Activated CD4-positive, alpha-beta T cell treated with anti-CD3 and anti-CD28 coated beads for 48 hours (primary cell): ENCODE measurements around the gene DIP2C.
"Not testable (repeated sequence)": the region's sequence is repeated elsewhere in the genome, so short reads cannot be mapped to it uniquely, and the experiment has no call there.

Experiments used
- DNase-seq: peaks from one replicate; pipeline ENCODE4 v3.0.0-alpha.2; 2020

The DIP2C gene

DNA sequence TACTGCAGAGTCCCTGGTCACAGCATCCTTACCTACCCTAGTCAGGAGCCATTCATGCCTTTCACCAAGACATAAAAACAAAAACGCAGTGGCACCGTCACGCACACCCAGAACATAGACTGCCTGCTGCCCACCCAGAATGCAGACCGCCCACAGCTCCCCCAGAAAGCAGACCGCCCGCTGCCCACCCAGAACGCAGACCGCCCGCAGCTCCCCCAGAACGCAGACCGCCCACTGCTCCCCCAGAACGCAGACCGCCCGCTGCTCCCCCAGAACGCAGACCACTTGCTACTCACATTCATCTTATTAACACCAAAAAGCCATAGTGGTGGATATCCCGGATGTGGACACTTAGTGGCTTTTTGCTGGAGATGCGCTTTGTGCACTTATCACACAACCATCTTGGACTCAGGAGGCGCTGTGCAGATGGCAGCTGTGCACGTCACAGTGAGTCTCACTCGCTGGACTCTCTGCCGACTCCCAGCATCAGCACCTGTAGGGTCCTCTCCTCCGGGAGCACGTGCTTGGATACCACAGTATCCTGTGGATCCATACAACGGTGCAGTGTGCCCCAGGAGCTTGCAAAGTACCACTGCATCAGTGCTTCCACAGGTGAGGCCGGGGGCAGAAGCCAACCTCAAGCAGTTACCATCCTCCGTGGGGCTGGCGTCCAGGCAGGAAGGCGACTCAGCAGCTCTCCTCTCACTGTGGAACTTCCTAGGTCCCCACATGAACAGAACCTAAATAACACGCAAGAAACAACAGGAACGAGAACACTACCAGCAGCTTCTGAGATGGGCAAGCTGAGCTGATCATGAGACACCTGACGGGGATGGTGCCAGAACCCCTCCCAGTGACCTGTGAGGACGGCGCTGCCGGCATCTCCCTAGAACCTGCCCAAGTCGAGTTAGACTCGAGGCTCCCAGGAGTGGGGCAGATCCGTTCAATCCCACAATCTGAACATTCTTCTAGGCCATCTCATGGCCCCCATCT is 161.0 kb downstream of the DIP2C start:
- no peak for DNase-seq

DNA sequence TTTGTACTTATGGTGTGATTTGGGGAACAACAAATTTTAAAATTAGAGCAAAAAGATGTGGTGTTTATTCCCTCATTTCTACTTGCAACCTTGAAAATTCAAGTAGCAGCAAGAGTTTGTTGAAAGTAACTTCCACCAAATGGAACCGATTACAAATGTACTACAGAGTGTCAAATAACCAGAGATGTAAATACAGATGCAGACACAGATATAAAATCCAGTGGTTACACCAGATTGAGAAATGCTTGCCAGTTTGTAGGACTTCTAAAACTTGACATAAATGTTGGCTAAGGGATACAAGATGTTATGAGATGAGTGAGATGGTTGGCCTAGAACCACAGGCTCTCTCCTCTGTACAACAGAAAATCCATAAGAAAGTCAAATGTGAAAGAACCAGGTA is 162.1 kb downstream of the DIP2C start:
- DNase-seq = no peak

DNA sequence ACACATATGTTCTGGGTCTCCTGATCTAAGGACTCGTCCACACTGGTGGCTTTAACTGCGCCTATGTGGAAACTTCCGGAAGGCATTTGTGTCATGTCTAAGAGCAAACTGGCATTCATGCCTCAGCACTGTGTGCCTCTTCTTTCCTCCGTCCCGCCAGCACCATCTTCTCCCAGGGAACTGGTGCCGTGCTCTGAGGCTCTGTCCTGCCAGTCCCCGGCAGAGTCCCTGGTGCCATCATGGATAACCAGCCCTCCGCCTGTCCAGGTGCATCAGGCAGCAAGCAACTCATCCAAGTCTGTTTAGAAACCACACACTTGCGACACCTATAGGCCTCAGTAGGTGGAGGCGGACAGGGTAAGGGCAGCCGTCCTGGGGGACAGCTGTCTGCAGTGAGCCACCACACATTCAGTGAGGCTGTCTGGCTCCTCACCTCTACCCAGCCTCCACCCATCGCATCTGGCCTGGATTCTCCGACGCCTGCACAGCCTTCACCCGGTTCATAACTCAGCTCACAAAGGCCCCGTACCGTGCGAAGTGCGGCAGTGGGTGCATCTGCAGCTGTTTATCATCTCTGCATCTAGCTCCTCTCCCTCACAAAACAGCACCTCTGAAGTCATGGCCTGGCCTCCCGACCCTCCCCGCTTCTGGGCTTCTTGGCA is 162.7 kb downstream of the DIP2C start:
- DNase-seq = no peak

DNA sequence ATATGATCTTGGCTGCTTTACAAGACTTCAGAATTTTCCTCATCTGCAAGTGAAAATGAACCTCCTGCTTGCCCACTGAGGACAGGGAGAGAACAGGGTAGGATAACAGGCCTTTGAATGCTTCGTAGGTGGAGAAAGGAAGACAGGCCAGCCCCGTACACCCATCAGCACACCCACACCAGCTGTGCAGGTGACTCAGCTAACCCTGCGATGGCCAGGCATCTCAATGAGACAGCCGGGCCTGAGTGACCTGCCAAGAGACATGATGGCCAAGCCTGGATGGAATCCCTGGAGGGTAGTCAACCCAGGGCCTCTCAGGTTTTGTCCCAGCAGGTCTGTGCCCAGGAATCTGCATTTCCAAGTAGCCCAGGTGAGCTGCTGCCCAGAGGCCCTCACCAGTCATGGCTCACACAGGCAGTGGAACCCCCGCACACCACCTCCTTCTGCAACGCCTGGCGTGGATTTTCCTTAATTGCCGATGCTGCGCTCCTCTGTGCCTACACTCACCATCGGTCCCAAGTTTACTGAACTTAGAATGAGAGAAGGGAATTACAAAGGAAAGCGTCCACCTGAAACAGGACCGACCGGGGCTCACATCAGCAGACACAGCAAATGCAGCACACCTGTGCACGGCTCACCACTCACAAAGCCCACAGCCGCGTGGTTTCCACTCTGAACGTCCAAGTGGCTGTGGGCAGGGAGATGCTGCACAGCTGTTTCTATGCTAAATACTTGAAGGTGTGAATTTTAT is 163.7 kb downstream of the DIP2C start:
- DNase-seq = no peak

DNA sequence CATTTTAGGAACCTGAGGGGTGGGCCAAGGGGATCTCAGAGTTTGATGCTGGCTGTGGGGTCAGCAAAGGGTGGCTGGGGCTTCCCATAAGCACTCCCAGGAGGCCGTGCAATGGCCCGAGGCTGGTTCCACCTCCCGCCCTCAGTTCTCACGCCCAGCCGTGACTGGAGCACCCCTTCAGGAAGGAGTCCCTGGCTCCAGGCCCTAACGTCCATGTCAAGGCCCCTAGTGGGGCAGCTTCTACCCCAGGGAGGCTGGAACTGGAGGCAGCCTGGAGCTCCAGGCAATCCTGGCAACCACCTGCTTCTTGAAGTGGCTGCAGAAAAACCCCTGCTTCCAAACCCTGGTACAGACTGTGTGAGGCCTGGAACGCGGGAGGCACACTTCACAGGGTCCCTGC is 165.5 kb downstream of the DIP2C start:
- no peak for DNase-seq

DNA sequence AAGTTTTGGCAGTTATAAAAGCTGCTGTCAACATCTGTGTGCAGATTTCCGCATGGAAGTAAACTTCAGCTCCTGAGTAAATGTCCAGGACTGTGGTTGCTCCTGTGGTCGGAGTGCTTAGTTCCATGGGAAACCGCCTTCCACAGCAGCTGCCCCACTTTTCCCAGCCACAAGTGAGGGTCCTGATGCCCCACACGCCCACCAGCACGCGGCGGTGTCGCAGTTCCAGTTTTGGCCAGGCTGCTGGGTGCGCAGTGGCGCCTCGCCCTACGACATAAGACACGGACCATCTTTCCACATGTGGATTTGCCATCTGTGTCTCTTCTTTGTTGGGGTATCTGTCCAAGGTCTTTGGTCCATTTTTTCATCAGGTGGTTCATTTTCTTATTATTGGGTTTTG is 167.1 kb downstream of the DIP2C start:
- no peak for DNase-seq

DNA sequence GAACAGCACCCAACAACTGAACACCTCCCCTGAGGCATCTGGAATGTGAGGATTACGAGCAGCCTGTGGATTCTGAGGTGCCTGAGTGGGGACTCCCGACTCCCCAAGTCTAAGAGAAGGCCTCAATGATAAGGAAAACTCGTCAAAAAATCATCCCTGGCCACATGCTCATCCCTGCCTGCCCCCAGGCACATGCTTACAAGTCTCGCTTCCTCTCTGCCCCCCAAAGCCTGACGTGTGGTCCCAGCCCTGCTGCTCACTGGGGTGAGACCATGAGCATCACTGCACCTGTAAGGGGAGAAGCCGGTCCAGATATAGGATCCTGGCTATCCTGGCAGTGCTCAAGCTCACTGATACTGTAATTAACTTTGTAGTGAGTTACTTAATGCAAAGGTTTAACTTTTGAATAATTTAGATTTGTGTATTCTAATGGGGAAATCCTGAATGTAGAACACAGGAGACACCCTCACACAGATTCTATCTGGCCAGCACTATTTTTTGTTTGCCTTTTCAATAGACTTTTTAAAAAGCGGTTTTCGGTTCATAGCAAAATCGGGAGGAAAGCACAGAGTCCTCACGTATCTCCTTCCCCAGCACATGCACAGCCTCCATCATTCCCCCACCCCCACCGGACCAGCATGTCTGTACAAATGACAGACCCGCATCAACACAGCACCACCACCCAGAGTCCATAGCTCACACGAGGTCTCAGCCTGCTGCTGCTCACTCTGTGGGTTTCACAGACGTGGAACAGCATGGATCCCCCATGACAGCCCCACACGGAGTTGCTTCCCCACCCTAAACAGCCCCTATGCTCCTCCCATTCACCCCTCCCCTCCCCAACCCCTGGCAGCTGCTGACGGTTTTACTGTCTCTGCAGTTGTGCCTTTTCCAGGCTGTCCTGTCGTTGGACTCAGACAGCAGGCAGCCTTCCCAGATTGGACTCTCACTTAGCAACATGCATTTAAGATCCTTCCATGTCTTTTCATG is 167.9 kb downstream of the DIP2C start:
- DNase-seq = no peak

DNA sequence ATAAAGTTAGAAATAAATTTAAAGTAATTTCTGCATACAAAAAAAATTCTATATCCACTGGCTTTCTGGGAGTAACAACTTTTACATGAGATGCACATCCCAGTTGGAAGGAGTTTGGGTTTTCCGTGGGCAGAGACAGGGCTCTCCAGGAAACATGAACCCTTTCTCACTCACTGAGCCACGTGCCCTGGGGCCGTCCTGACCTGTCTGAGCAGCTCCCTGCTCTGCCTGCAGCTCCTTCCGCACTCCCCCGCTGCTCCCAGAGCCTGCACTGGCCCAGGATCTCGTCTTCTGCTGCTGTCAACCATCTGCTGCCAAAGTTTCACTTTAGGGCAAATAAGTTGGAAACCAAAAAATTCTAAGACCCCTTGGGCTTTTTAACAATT is 169.1 kb downstream of the DIP2C start:
- no peak for DNase-seq

DNA sequence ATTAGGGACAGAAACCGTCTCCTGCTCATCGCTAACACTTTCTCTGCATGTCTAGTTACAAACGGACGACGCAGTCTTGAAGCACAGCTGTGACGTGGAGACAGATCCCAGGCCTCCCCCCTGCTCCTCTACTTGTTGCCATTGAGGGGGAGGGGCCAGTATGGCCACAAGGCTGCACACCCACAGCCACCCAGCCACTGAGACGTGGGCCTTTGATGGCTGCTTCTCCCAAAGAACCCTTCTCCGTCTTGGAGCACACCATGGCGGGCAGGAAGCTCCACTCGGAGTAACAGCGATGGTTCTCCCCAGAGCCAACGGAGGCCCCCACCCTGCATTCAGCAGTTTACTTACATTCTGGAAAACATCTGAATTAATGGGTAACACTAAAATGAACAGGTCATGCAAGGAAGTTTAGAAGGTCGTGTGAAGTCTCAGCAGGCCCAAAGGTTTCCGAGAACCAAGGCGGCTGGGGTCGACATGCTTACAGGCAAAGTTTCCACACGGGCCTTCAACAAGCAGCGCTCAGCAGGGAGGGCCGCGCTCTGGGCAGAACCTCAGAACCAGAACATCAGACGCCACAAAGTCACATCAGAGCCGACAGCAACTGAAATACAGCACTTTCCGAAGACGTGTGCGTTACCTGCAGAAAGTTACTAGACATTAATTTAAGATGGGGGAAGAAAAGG is 169.6 kb downstream of the DIP2C start:
- no peak for DNase-seq

DNA sequence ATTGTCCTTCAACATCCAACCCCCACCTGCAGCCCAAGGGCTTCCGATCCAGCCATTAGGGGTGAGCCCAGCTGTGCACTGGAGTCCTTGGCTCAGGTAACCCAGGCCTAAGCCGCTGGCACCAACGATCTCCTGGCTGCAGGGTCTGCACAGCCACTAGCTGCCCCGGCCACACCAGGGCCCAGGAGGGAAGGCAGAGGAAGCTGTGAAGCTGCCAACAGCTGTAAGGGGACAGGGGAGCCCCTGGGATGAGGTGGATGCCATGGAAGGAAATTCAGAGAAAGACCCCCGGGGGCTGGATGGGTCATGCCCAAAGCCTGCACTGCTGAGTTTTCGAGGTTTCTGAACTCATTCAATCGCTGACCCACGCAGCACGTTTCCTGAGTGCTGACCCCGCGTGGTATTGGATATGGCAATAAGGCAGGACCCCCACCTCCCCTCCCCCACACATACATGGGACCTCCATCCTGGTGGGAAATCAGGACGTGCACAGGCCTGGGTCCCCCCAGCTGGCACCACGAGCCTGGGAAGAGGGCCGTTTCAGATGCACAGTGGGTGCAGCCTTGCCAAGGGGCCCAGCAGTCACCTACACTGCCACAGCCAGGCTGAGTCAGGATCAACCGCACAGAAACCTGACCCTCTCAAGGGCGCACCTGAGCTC is 170.3 kb downstream of the DIP2C start:
- no peak for DNase-seq

DNA sequence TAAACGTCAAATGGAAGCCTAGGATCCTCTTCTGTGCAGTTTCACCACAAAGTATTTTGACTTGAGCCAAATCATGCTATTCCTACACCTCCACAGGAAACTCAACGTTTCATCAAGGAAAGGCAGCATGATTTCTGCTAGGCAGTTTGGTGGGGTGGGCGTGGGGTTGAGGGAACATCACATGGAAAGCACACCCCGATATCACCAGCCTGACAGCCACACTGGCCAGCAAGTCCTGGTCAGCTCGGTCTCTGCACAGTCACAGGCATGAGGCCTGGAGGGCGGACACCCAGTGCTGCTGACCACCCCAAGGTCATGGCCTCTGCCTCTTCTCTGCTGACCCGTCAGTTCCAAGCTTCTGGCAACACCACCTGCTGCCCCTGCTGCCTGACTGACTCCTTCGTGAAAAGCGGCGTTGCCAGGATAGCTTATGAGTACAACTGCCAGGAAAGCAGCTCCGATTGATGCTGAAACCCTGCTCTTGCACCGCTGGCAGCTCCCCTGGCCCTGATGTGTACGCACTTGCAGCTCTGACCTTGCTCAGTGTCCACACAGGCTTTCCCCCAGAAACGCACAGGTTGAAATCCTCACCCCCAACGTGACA is 171.5 kb downstream of the DIP2C start:
- no peak for DNase-seq

DNA sequence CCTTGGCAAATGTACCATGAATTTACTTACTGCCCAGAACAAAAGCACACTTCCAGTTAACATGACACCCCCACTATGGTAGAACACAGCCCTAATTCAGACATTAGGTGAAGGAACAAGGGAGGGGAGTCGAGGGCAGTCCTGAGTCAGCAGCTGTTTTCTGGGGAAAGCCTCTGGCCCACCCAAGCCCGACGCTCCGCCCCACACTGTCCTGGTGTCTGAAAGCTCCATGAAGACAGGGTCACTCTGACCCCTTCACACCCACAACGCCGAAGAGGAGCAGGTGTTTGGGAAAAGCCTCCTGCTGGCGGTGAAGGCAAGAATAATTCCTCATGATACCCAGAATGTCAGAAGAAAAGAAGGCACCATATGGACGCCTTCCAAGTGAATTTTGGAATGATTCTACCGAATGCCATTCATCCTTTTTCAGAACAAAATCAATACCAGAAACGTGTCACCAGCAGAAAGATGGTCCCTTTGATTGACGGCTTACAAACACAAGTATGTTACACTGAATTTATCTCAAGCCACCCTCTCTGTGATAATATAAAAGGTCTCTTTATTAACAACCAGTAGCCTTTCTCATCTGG is 172.1 kb downstream of the DIP2C start:
- DNase-seq = no peak

DNA sequence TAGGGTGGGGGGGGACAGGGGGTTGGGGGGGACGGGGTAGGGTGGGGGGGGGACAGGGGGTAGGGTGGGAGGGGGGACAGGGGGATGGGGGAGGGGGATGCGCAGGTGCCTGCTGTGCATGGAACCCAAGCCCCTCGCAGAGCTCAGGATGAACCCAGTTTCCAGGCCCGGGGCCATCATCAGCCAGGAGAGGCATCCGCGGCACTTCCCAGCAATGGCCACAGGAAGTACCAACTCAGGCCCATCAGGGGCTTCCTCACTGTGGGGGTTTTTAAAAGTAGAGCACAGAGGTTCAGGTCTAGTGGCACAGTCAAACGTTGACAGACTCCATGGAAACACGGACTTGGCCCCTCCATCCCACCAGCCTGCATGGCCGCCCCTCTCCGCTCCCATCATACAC is 172.7 kb downstream of the DIP2C start:
- no peak for DNase-seq

DNA sequence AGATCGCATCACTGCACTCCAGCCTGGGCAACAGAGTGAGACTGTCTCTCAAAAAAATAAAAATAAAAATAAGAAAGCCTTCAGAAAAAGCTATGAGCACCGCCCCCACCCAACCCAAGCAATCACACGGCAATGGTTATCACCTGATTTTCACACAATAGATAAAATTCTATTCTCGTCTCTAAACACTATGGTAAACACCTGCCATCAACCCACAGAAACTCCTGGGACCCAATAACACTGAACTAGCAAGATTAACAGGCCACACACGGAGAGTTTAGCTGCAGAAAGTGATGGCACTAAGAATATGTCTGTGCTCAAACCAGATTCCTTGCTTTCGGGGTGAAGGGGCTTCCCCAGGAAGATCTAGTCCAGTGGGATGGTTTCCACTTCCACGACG is 173.8 kb downstream of the DIP2C start:
- no peak for DNase-seq

DNA sequence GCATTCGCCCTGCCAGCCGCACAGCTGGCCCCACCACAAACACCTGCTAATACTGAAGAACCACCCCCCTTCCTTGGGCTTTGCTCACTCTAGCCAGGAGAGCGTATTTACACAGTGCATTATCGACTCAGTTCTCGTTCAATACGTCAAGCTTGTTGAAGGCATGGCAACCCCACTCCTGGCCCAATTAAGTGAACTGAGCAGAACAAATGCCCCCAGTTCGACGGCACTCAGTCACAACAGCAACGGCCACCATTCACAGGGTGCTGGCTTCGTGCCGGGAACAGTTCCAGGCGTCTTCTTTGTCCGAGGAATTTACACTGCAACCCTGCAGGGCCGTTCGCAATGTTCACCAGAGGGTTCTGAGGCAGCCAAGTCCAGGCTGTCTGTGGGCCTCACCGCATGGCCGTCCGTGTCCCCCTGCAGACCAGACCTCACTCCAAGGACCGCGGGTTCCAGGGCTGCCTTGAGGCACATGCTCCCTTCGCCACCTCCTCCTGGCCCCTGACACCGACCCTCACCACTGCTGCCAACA is 175.3 kb downstream of the DIP2C start:
- DNase-seq = no peak

DNA sequence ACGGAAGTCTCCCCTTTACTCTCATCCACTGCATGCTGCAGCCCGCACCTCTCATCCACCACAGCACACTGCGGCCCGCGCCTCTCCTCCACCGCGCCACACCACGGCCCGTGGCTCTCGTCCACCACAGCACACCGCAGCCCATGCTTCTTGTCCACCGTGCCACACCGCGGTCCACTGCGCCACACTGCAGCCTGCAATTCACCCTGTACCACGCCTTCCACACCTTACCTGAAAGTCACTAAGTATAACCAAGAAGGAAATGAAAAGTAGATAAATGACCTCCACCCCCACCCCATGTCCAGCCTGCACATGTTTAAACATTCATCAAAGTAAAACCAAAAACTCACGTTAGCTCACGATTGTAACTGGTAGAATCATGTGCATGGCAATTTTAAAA is 176.1 kb downstream of the DIP2C start:
- no peak for DNase-seq

DNA sequence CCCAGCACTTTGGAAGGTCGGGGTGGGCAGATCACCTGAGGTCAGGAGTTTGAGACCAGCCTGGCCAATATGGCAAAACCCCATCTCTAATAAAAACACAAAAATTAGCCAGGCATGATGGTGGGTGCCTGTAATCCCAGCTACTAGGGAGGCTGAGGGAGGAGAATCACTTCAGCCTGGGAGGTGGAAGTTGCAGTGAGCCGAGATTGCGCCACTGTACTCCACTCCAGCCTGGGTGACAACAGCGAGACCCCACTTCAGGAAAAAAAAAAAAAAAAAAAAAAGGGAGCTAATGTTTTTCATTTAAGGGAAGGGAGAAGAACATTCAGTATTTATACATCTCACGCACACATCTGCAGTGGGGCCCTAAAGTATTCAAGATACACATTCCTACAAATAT is 176.8 kb downstream of the DIP2C start:
- not testable (repeated sequence) for DNase-seq

DNA sequence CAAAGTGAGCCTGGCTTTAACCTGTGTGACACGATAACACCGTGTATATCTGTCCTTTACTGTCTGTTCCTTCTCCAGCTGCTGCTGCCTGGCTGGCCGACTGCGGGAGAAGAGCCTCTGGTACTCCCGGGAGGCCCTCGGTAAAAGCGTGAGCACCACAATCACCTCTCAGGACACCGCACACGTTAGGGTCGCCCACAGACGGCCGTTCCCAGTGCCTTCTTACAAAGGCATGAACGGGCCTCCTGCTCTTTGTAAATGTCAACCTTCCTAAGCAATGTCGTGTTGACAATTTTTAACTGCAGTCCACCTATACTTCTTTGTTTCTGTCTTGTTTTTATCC is 177.6 kb downstream of the DIP2C start:
- DNase-seq = no peak

DNA sequence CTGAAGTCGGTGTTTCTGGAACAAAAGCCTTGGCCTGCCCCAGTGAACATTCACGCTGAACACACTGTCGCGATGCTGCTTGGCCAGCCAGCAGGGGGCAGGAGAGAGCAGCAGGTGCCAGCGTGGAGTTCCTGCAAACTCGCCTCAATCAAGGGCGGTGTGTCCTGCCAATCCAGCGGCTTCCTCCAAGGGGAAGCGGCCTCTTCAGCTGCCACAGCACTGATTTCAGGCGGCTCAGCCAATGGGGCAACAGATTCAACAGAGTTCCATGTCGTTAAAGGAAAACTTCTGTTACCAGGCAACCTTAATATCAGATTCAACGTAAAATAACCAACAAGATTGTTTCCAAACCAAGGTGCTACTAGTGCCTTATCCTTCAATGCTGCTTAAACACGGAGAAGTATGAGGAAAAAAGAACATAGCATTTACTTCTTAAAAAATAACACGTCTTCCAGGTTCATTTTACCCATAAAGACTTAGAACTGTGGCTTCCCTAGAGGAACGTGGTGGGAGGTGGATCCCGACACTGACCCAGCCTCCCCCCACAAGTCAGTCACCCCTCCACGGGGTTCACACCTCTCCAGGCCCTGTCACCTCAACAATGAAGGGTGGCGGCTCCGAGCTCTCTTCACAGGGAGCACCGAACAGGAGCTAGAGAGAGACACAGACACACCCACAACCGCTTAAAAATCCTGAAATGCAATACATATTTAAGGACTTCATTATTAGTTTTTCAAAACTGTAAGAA is 178.2 kb downstream of the DIP2C start:
- DNase-seq = peak; percentile 89
